Mesenchymal stem cell (in vitro differentiated cells and primary cell): ENCODE data around the gene CHN2.

Source experiments
- DNase-seq: peaks from one replicate; pipeline ENCODE4 v3.0.0-alpha.2; 2013
- H2AFZ ChIP-seq: one replicate; pipeline ENCODE4 v1.6.1; 2013; ENCODE audit warnings: low read depth, mild to moderate bottlenecking, control low read depth, inconsistent platforms, low read length, moderate library complexity
- H2AK5ac ChIP-seq: 2 replicates; pipeline ENCODE4 v1.6.1; 2013; ENCODE audit warnings: low read length, moderate library complexity, mild to moderate bottlenecking, inconsistent platforms; ENCODE audit not compliant: severe bottlenecking
- H2BK120ac ChIP-seq: one replicate; pipeline ENCODE4 v1.6.1; 2013; ENCODE audit warnings: low read depth, mild to moderate bottlenecking, inconsistent platforms, low read length, moderate library complexity
- H2BK12ac ChIP-seq, 2 experiments: one replicate each; pipeline ENCODE4 v1.6.1; 2013; ENCODE audit warnings: inconsistent platforms in 2 of 2, low read length in 2 of 2, mild to moderate bottlenecking in 2 of 2, moderate library complexity in 2 of 2, control low read depth in 1 of 2
- H2BK15ac ChIP-seq: one replicate; pipeline ENCODE4 v1.6.1; 2013; ENCODE audit warnings: mild to moderate bottlenecking, low read depth, inconsistent platforms; ENCODE audit not compliant: poor library complexity, severe bottlenecking
- H2BK5ac ChIP-seq: 2 replicates; pipeline ENCODE4 v1.6.1; 2013; ENCODE audit warnings: low read depth, mild to moderate bottlenecking, low read length, control low read depth, inconsistent platforms; ENCODE audit not compliant: poor library complexity, severe bottlenecking
- H3K14ac ChIP-seq, 2 experiments: one replicate each; pipeline ENCODE4 v1.6.1; 2013; ENCODE audit warnings: inconsistent platforms in 2 of 2, low read length in 2 of 2, control low read depth in 1 of 2, mild to moderate bottlenecking in 1 of 2, moderate library complexity in 1 of 2
- H3K18ac ChIP-seq, 2 experiments: one replicate each; pipeline ENCODE4 v1.6.1; 2013; ENCODE audit warnings: inconsistent platforms in 2 of 2, low read length in 2 of 2, control low read depth in 1 of 2, low read depth in 1 of 2, mild to moderate bottlenecking in 1 of 2
- H3K23ac ChIP-seq, 2 experiments: one replicate each; pipeline ENCODE4 v1.6.1; 2013; ENCODE audit warnings: inconsistent platforms in 2 of 2, low read length in 2 of 2, mild to moderate bottlenecking in 2 of 2, moderate library complexity in 2 of 2, control low read depth in 1 of 2
- H3K27ac ChIP-seq: 2 replicates; pipeline ENCODE4 v1.5.1; 2013; ENCODE audit warnings: mild to moderate bottlenecking, moderate library complexity, low read length, control low read depth, inconsistent platforms; ENCODE audit not compliant: poor library complexity, severe bottlenecking
- H3K27me3 ChIP-seq, 2 experiments: 2 replicates each; pipeline versions ENCODE4 v1.6.1 to v1.7.0; 2013; ENCODE audit warnings: low read length in 2 of 2, mild to moderate bottlenecking in 2 of 2, moderate library complexity in 2 of 2, control low read depth in 1 of 2, inconsistent platforms in 1 of 2; ENCODE audit not compliant: control insufficient read depth in 1 of 2, insufficient read depth in 1 of 2
- H3K36me3 ChIP-seq, 2 experiments: 2 replicates each; pipeline versions ENCODE4 v1.6.1 to v1.7.0; 2013; ENCODE audit warnings: low read length in 2 of 2, control low read depth in 1 of 2, inconsistent platforms in 1 of 2, low read depth in 1 of 2, mild to moderate bottlenecking in 1 of 2; ENCODE audit not compliant: insufficient read depth in 2 of 2, control insufficient read depth in 1 of 2
- H3K4ac ChIP-seq, 2 experiments: one replicate each; pipeline ENCODE4 v1.6.1; 2013; ENCODE audit warnings: inconsistent platforms in 2 of 2, low read length in 2 of 2, mild to moderate bottlenecking in 2 of 2, moderate library complexity in 2 of 2, control low read depth in 1 of 2, low read depth in 1 of 2
- H3K4me1 ChIP-seq: 2 replicates; pipeline ENCODE4 v1.6.1; 2013; ENCODE audit warnings: low read depth, low read length, control low read depth; ENCODE audit not compliant: control insufficient read depth, insufficient read depth
- H3K4me2 ChIP-seq: 2 replicates; pipeline ENCODE4 v1.6.1; 2013; ENCODE audit warnings: low read length, mild to moderate bottlenecking, inconsistent platforms; ENCODE audit not compliant: poor library complexity, severe bottlenecking
- H3K4me3 ChIP-seq, 2 experiments: 2 replicates each; pipeline versions ENCODE4 v1.5.1 to v1.7.0; 2013; ENCODE audit warnings: low read length in 2 of 2, mild to moderate bottlenecking in 2 of 2, control low read depth in 1 of 2, low read depth in 1 of 2; ENCODE audit not compliant: insufficient read depth in 1 of 2
- H3K79me1 ChIP-seq: replicated peaks from 2 replicates; pipeline ENCODE4 v1.6.1; 2013; ENCODE audit warnings: mild to moderate bottlenecking, control low read depth, low read length, inconsistent platforms; ENCODE audit not compliant: poor library complexity, severe bottlenecking
- H3K9ac ChIP-seq: 2 replicates; pipeline ENCODE4 v1.7.0; 2013; ENCODE audit warnings: mild to moderate bottlenecking, low read length, moderate library complexity
- H3K9me3 ChIP-seq: 2 replicates; pipeline ENCODE4 v1.7.0; 2013; ENCODE audit warnings: mild to moderate bottlenecking, low read length; ENCODE audit not compliant: control insufficient read depth
- H4K8ac ChIP-seq: one replicate; pipeline ENCODE4 v1.6.1; 2013; ENCODE audit warnings: inconsistent platforms, mild to moderate bottlenecking, low read length, moderate library complexity
- H4K91ac ChIP-seq: one replicate; pipeline ENCODE4 v1.6.1; 2013; ENCODE audit warnings: mild to moderate bottlenecking, low read length, inconsistent platforms
- WGBS: methylation state at CpG from one replicate; pipeline ENCODE4 v1.1.7; 2013; ENCODE audit warnings: mixed read lengths; 5-methylcytosine and 5-hydroxymethylcytosine counted together

Gene CHN2

GRCh38 chr7:29487424-29487823 is 292.8 kb downstream of the CHN2 start:
- no peak for DNase-seq
- Histone ChIP-seq H3K4me2 (no peak overlapping the region), H3K4ac (no peak overlapping the region), H2BK15ac (no peak overlapping the region), H3K9me3 (no peaks in the 10 kb centered on the region), H3K36me3 (no peaks in the 10 kb centered on the region), H3K23ac (no peak overlapping the region), H2AFZ (no peak overlapping the region), H3K27me3 (no peaks in the 10 kb centered on the region), H3K18ac (peak overlapping the region in 1 of 2 experiments; percentile 62), H4K91ac (no peak overlapping the region), H2BK12ac (peak overlapping the region; percentile 37 to 38), H3K9ac (no peak overlapping the region), H2BK5ac (no peak overlapping the region), H2BK120ac (peak overlapping the region; percentile 19), H3K27ac (no peak overlapping the region), H3K4me3 (no peak overlapping the region), H3K79me1 (no peaks in the 10 kb centered on the region), H2AK5ac (no peak overlapping the region), H3K14ac (no peak overlapping the region), H3K4me1 (peaks cover 4% of the 10 kb centered on the region), H4K8ac (no peak overlapping the region)
- 60% methylated on average over 2 of the region's 2 CpGs for WGBS

GRCh38 chr7:29488203-29488970 is 293.8 kb downstream of the CHN2 start:
- Histone ChIP-seq H2AK5ac (no peak overlapping the region), H2BK120ac (no peak overlapping the region), H3K27me3 (no peaks in the 10 kb centered on the region), H4K8ac (peak overlapping the region; percentile 64), H3K4me1 (peaks cover 4% of the 10 kb centered on the region), H3K9ac (peak overlapping the region; percentile 32), H2BK12ac (peak overlapping the region; percentile 77 to 80), H2BK15ac (no peak overlapping the region), H2BK5ac (no peak overlapping the region), H2AFZ (no peak overlapping the region), H4K91ac (peak overlapping the region; percentile 50), H3K27ac (peak overlapping the region; percentile 69), H3K36me3 (no peaks in the 10 kb centered on the region), H3K79me1 (no peaks in the 10 kb centered on the region), H3K4me2 (no peak overlapping the region), H3K9me3 (no peaks in the 10 kb centered on the region), H3K18ac (peak overlapping the region; percentile 82 to 94), H3K23ac (no peak overlapping the region), H3K4ac (peak overlapping the region in 1 of 2 experiments; percentile 72), H3K14ac (no peak overlapping the region), H3K4me3 (peak overlapping the region in 1 of 2 experiments; percentile 0)
- WGBS: 61% methylated on average over 5 of the region's 8 CpGs
- no peak for DNase-seq

- Histone ChIP-seq H3K36me3 (no peaks in the 10 kb centered on the region), H3K23ac (no peak overlapping the region), H3K4me3 (peak overlapping the region in 1 of 2 experiments; percentile 0), H3K18ac (no peak overlapping the region), H3K4ac (no peak overlapping the region), H4K8ac (no peak overlapping the region), H2AK5ac (no peak overlapping the region), H3K9ac (peak overlapping the region; percentile 32), H2BK15ac (no peak overlapping the region), H3K79me1 (no peaks in the 10 kb centered on the region), H3K4me1 (peaks cover 4% of the 10 kb centered on the region), H2BK120ac (no peak overlapping the region), H4K91ac (no peak overlapping the region), H3K27ac (peak overlapping the region; percentile 69), H2AFZ (no peak overlapping the region), H3K9me3 (no peaks in the 10 kb centered on the region), H2BK12ac (no peak overlapping the region), H3K14ac (no peak overlapping the region), H3K27me3 (no peaks in the 10 kb centered on the region), H3K4me2 (no peak overlapping the region), H2BK5ac (no peak overlapping the region)
- peak; percentile 75 for DNase-seq
- 0% methylated on average over 1 of the region's 2 CpGs for WGBS
Observed at GRCh38 chr7:29488977-29489376, 294.4 kb downstream of the CHN2 start.

GRCh38 chr7:29490094-29490607 is 295.6 kb downstream of the CHN2 start:
- no peak overlapping the region for H2BK15ac ChIP-seq
- no peak overlapping the region for H4K8ac ChIP-seq

More at GRCh38 chr7:29490094-29490607, 295.6 kb downstream of the CHN2 start:
- no peak overlapping the region for H3K4ac ChIP-seq
- no peak overlapping the region for H3K14ac ChIP-seq
- no peaks in the 10 kb centered on the region for H3K79me1 ChIP-seq
- H3K36me3 ChIP-seq: no peaks in the 10 kb centered on the region
- no peak overlapping the region for H3K18ac ChIP-seq
- no peak overlapping the region for H2BK5ac ChIP-seq
- no peak overlapping the region for H3K27ac ChIP-seq
- H4K91ac ChIP-seq: no peak overlapping the region
- no peak for DNase-seq
- H2BK120ac ChIP-seq: no peak overlapping the region
- H2BK12ac ChIP-seq: no peak overlapping the region
- no peak overlapping the region for H3K4me3 ChIP-seq
- 89% methylated on average over 2 of the region's 4 CpGs for WGBS
- H3K9me3 ChIP-seq: no peaks in the 10 kb centered on the region
- H3K4me1 ChIP-seq: peaks cover 4% of the 10 kb centered on the region
- H3K27me3 ChIP-seq: no peaks in the 10 kb centered on the region
- no peak overlapping the region for H3K4me2 ChIP-seq
- no peak overlapping the region for H3K9ac ChIP-seq
- H2AFZ ChIP-seq: no peak overlapping the region
- no peak overlapping the region for H3K23ac ChIP-seq
- H2AK5ac ChIP-seq: no peak overlapping the region
